NCI-H1436 (cell line): ENCODE measurements around the gene MRPS5.
"Not testable (repeated sequence)": the region's sequence is repeated elsewhere in the genome, so short reads cannot be mapped to it uniquely, and the experiment has no call there.

Experiments used
- DNase-seq: peaks from one replicate; lab custom pipeline; 2025; lab: John Stamatoyannopoulos, UW

MRPS5 gene

GRCh38 chr2:95047629-95048510 is 73.7 kb downstream of the MRPS5 start:
- no peak for DNase-seq

GRCh38 chr2:95046371-95047112 is 75.1 kb downstream of the MRPS5 start:
- no peak for DNase-seq

GRCh38 chr2:95044601-95045000 is 77.0 kb downstream of the MRPS5 start:
- no peak for DNase-seq

DNA sequence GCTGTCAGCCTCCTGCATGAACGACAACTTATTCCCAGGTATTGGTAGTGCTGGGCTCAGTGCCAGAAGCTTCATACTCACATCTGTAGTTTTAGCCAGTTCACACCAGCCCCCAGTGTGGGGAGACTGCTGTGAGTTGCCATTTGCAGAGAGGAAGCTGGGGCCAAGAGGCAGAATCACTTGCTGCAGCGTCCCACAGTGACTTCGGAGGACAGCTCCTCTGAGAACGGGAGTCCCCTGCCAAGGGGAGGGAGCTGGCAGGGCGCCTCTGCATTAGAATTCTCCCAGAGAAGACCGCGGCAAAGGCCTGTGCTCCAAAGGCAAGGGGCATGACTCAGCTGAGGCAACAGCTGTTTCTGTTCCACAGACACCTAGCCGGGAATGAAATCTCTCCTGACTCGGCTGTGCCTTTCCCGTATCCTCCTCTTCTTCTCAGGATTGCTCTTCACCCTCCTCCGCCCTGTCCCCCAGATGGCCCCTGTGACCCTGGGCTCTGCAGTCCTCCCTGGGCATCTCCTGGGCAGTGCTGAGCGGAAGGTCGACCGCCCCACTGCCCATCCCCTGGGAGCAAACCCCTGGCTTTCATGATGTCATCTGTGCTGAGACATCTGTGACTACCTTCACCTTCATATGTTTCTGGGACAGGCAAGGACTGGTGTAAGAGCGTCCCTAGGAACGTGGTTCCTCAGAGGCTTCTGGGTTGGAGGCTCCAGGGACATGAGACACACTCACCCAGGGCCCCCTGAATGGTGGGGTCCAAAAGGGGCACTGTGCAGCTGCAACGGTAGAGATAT is 78.1 kb downstream of the MRPS5 start:
- no peak for DNase-seq

DNA sequence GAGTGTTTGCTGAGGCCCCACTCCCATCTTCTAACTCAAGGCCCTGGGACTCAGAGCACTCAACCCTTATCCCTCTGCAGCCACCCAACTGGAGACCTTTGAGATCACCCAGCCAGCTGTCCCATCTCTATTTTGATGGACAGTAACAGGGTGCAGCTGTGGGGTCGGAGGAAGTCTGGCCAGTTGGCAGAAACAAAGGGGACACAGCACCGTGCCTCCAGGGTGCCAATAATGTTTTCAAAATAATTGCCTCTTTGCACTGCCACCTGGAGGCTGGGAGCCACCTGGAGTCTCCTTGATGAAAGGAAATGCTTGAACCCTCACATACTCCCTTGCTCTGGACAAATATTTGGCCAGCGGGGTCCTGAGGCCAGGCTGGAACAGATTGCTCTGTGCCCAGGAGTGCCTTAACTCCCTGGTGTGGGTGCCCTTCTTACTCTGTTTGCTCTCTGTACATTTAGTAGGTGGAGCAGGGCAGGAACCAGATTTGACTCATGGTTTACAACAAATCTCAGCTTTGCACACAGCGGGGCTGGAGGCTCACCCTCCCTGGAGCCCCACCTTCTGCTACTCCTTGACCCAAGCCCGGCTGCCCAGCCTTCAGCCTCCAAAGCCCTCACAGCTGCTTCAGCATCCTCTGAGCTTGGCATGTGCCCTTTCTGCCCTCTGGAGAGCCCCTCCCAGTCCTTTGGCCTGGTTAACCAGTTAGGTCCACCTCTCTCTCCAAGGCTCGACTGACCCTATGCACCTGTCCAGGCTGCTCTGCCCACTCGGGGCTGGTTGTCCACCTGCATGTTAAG is 78.9 kb downstream of the MRPS5 start:
- DNase-seq: no peak

- DNase-seq: no peak
Observed at GRCh38 chr2:95041824-95042442, 79.7 kb downstream of the MRPS5 start.

DNA sequence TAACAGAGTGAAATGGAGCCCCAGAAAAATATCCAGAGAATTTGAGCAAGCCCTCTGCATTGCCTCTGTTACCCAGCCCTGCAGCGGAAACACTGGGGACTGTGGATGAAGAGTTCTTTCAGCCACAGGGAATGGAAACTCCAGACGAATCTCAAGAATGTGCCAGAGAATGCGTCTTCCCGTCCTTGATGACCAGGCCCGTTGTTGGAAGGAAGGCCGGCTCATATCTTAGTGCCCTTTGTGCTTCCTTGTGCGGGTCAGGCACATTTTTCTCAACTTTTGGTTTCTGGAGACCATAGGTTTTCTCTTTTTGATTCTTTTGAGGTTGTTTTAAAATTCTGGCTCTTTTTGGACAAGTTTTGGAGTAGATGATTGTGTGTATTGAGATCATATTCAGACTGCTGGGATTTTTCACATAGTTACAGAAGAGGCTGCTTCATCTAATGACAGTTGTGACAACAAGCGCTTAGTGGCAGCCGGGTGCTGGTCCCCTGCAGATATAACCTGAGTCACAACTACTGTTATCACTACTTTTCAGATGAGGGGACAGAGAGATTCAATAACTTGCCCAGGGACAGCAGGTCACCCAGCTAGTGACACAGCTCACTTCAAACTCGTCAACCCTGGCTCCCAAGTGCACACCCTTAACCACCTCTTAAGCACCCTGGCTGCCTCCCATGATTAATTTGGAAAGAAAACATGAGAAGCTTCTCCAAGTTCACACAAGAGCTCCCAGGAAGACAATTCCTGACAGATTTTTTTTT is 80.4 kb downstream of the MRPS5 start:
- DNase-seq: no peak

DNA sequence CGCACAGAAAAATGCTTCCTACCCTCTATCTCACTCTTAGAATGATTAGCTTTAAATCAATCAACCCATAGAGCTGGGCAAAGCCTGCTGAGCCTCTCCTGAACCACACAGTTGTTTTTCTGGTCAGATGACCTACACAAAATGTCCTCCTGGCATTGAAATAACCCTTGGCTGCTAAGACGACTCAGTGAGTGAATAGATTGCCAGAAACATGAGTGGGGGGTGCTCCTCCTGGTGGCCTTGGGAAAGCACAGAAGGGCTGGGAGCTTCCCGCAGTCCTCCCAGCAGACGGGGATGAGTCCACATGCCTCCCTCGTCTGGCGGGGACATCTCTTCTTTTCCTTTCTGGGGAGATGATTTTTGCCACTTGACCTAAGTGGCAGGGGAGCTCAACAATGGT is 81.2 kb downstream of the MRPS5 start:
- no peak for DNase-seq

DNA sequence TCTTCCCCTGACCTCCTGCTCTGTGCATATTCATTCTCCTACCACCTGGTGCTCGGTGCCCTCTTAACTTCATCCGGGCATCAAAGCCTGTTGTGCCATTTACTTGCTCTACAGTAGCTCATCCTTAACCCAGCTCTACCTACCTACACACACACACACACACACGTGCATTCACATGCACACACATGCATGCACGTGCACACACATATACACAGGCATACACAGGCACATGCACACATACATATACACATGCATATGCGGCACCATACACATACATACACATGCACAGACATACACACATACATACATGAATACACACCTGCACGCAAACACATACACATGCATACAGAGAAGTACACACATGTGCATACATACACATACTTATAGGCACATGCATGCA is 81.6 kb downstream of the MRPS5 start:
- DNase-seq: no peak

GRCh38 chr2:95039363-95039762 is 82.2 kb downstream of the MRPS5 start:
- no peak for DNase-seq

DNA sequence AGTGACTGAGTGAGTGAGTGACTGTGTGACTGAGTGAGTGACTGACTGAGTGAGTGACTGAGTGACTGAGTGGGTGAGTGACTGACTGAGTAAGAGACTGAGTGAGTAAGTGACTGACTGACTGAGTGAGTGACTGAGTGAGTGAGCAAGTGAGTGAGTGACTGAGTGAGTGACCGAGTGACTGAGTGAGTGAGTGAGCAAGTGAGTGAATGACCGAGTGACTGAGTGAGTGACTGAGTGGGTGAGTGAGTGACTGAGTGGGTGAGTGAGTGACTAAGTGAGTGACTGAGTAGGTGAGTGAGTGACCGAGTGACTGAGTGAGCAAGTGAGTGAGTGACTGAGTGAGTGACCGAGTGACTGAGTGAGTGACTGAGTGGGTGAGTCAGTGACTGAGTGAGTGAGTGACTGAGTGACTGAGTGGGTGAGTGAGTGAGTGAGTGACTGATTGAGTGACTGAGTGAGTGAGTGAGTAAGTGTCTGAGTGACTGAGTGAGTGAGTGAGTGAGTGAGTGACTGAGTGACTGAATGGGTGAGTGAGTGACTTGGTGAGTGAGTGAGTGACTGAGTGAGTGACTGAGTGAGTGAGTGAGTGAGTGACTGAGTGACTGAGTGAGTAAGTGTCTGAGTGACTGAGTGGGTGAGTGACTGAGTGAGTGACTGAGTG is 82.8 kb downstream of the MRPS5 start:
- no peak for DNase-seq

- DNase-seq: not testable (repeated sequence)
Observed at GRCh38 chr2:95037841-95038585, 83.6 kb downstream of the MRPS5 start.

DNA sequence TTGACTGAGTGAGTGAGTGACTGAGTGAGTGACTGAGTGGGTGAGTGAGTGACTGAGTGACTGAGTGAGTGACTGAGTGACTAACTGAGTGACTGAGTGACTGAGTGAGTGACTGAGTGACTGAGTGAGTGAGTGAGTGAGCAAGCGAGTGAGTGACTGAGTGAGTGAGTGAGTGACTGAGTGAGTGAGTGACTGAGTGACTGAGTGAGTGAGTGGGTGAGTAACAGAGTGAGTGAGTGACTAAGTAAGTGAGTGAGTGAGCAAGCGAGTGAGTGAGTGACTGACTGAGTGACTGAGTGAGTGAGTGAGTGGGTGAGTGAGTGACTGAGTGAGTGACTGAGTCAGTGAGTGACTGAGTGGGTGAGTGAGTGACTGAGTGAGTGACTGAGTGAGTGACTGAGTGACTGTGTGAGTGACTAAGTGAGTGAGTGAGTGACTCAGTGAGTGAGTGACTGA is 84.2 kb downstream of the MRPS5 start:
- DNase-seq: no peak

GRCh38 chr2:95036596-95037383 is 84.8 kb downstream of the MRPS5 start:
- no peak for DNase-seq
